Mesodermal cell (in vitro differentiated cells): ENCODE data around the gene FAM53A.

ENCODE experiments used
- H3K27ac ChIP-seq: 2 replicates; pipeline ENCODE4 v1.7.0; 2013; ENCODE audit warnings: mild to moderate bottlenecking, low read depth, low read length, moderate library complexity; ENCODE audit not compliant: severe bottlenecking
- H3K36me3 ChIP-seq: 2 replicates; pipeline ENCODE4 v1.7.1; 2013; ENCODE audit warnings: mild to moderate bottlenecking, low read length, moderate library complexity; ENCODE audit not compliant: control insufficient read depth, insufficient read depth
- H3K4me1 ChIP-seq: one replicate; pipeline ENCODE4 v1.7.1; 2013; ENCODE audit warnings: mild to moderate bottlenecking, low read length; ENCODE audit not compliant: insufficient read depth, control insufficient read depth, poor library complexity, severe bottlenecking
- H3K4me3 ChIP-seq: 2 replicates; pipeline ENCODE4 v1.7.0; 2013; ENCODE audit warnings: low read length, control low read depth, mild to moderate bottlenecking; ENCODE audit not compliant: insufficient read depth, poor library complexity, severe bottlenecking; ENCODE audit errors: extremely low read depth
- H3K9me3 ChIP-seq: 2 replicates; pipeline ENCODE4 v1.7.1; 2013; ENCODE audit warnings: mild to moderate bottlenecking, low read length, moderate library complexity; ENCODE audit not compliant: control insufficient read depth
- WGBS, 2 experiments: methylation state at CpG; one replicate each; pipeline ENCODE4 v1.1.5; 2013; ENCODE audit warnings: missing lambda C conversion rate in 2 of 2; ENCODE audit not compliant: insufficient coverage in 2 of 2; 5-methylcytosine and 5-hydroxymethylcytosine counted together

FAM53A gene

GRCh38 chr4:1723131-1723801 is 39.2 kb upstream of the FAM53A start:
- H3K27ac ChIP-seq, result no peak overlapping the region
- no peak overlapping the region for H3K4me3 ChIP-seq
- H3K9me3 ChIP-seq, result no peaks in the 10 kb centered on the region
- WGBS, 2 experiments, result 91% methylated on average over 11 to 12 of the region's 12 CpGs
- peaks cover 44% of the 10 kb centered on the region for H3K4me1 ChIP-seq
- peaks cover 53% of the 10 kb centered on the region for H3K36me3 ChIP-seq

GRCh38 chr4:1722551-1723118 is 38.5 kb upstream of the FAM53A start:
- H3K27ac ChIP-seq, result no peak overlapping the region
- peaks cover 38% of the 10 kb centered on the region for H3K4me1 ChIP-seq
- no peaks in the 10 kb centered on the region for H3K9me3 ChIP-seq
- peak overlapping the region; percentile 70 for H3K4me3 ChIP-seq
- WGBS, 2 experiments, result 61 to 63% methylated on average over 12 to 16 of the region's 18 CpGs
- H3K36me3 ChIP-seq, result peaks cover 53% of the 10 kb centered on the region

- WGBS, 2 experiments, result 2% methylated on average over 38 to 58 of the region's 61 CpGs
- H3K36me3 ChIP-seq, result peaks cover 57% of the 10 kb centered on the region
- peaks cover 30% of the 10 kb centered on the region for H3K4me1 ChIP-seq
- no peak overlapping the region for H3K27ac ChIP-seq
- H3K4me3 ChIP-seq, result peak overlapping the region; percentile 70
- H3K9me3 ChIP-seq, result no peaks in the 10 kb centered on the region
Measured at GRCh38 chr4:1721666-1722550, 37.8 kb upstream of the FAM53A start.

GRCh38 chr4:1721003-1721665 is 37.0 kb upstream of the FAM53A start, which contains the start of the genes TACC3 and TMEM129:
TACC3 (plus strand) TSS chr4:1721521; CDS start chr4:1723422, 1,901 bp downstream.
TMEM129 (minus strand) TSS chr4:1721323; CDS start chr4:1720837, 486 bp downstream.
- Histone ChIP-seq H3K27ac (peak within 1 kb of the TSS; percentile 59), H3K4me3 (peak within 1 kb of the TSS; percentile 70), H3K36me3 (peaks cover 59% of the 10 kb centered on the region), H3K4me1 (peaks cover 27% of the 10 kb centered on the region), H3K9me3 (no peaks in the 10 kb centered on the region)
- 0% methylated on average over 41 to 58 of the region's 83 CpGs for WGBS, 2 experiments

- Histone ChIP-seq H3K27ac (peak overlapping the region; percentile 59), H3K9me3 (no peaks in the 10 kb centered on the region), H3K36me3 (peaks cover 59% of the 10 kb centered on the region), H3K4me1 (peaks cover 27% of the 10 kb centered on the region), H3K4me3 (peak overlapping the region; percentile 70)
- WGBS, 2 experiments, result 3 to 4% methylated on average over 52 to 76 of the region's 79 CpGs
Measured at GRCh38 chr4:1720163-1720983, 36.3 kb upstream of the FAM53A start.

- Histone ChIP-seq H3K9me3 (no peaks in the 10 kb centered on the region), H3K27ac (no peak overlapping the region), H3K4me1 (peaks cover 20% of the 10 kb centered on the region), H3K4me3 (no peak overlapping the region), H3K36me3 (peaks cover 40% of the 10 kb centered on the region)
- 94 to 95% methylated on average over 29 to 30 of the region's 31 CpGs for WGBS, 2 experiments
Measured at GRCh38 chr4:1718095-1718850, 34.2 kb upstream of the FAM53A start.

GRCh38 chr4:1717129-1718094 is 33.3 kb upstream of the FAM53A start:
- Histone ChIP-seq H3K27ac (no peak overlapping the region), H3K4me3 (no peak overlapping the region), H3K9me3 (no peaks in the 10 kb centered on the region), H3K4me1 (peaks cover 12% of the 10 kb centered on the region), H3K36me3 (peaks cover 35% of the 10 kb centered on the region)
- 97 to 98% methylated on average over 31 to 32 of the region's 32 CpGs for WGBS, 2 experiments

- Histone ChIP-seq H3K4me3 (no peak overlapping the region), H3K4me1 (peaks cover 10% of the 10 kb centered on the region), H3K9me3 (no peaks in the 10 kb centered on the region), H3K36me3 (peaks cover 35% of the 10 kb centered on the region), H3K27ac (no peak overlapping the region)
- 94 to 99% methylated on average over 7 to 11 of the region's 15 CpGs for WGBS, 2 experiments
Measured at GRCh38 chr4:1716065-1716945, 32.2 kb upstream of the FAM53A start.
